K562 (cell line): ENCODE measurements around the gene TBX1. TPM values are rescaled to one million over a fixed set of nuclear protein-coding genes. Genes with fewer than 3 reads are reported as not detected.

Source experiments
- ELK1 ChIP-seq: sonication (generic); formaldehyde crosslinking; IDR thresholded peaks from 2 replicates; pipeline ENCODE4 v1.8.1; 2022; ENCODE audit warnings: missing genetic modification reagents
- FOXM1 ChIP-seq, 2 experiments: fragments of 450-650 bp in 1 of 2; sonication (generic) in 1 of 2; formaldehyde crosslinking in 1 of 2; IDR thresholded peaks; 2 replicates each; pipeline versions ENCODE4 v1.6.1 to v1.9.0; 2017 to 2022; ENCODE audit warnings: low read depth in 2 of 2, mild to moderate bottlenecking in 2 of 2, missing genetic modification reagents in 1 of 2, moderate library complexity in 1 of 2
- FOXP1 ChIP-seq: sonication (generic); formaldehyde crosslinking; IDR thresholded peaks from 2 replicates; pipeline ENCODE4 v1.8.0; 2022; ENCODE audit warnings: mild to moderate bottlenecking, missing genetic modification reagents
- HES1 ChIP-seq: fragments of 450-650 bp; IDR thresholded peaks from 2 replicates; pipeline ENCODE4 v1.6.1; 2016; ENCODE audit warnings: low read depth, mild to moderate bottlenecking, moderate library complexity
- HMG20B ChIP-seq: fragments of 250-450 bp; sonication (Bioruptor Pico); IDR thresholded peaks from 2 replicates; pipeline ENCODE4 v1.5.0; 2021; ENCODE audit warnings: mild to moderate bottlenecking
- NFE2L1 ChIP-seq: fragments of 450-650 bp; IDR thresholded peaks from 2 replicates; pipeline ENCODE4 v1.6.1; 2016; ENCODE audit warnings: missing genetic modification characterization, low read depth, mild to moderate bottlenecking, missing compliant biosample characterization, moderate library complexity, borderline replicate concordance
- STAT6 ChIP-seq: sonication (generic); formaldehyde crosslinking; IDR thresholded peaks from 2 replicates; pipeline ENCODE4 v1.8.1; 2023; ENCODE audit warnings: mild to moderate bottlenecking, missing genetic modification reagents
- TSHZ1 ChIP-seq: fragments of 250-450 bp; sonication (Bioruptor Pico); IDR thresholded peaks from 2 replicates; pipeline ENCODE4 v1.4.0; 2020; ENCODE audit warnings: mild to moderate bottlenecking, moderate library complexity
- ZFP1 ChIP-seq: fragments of 450-650 bp; formaldehyde crosslinking; IDR thresholded peaks from 2 replicates; pipeline ENCODE4 v1.4.0; 2020; ENCODE audit warnings: mild to moderate bottlenecking, mixed read lengths
- ZNF184 ChIP-seq: sonication (generic); formaldehyde crosslinking; IDR thresholded peaks from 2 replicates; pipeline ENCODE4 v1.5.0; 2020; ENCODE audit warnings: missing genetic modification reagents
- ZNF23 ChIP-seq: fragments of 250-450 bp; sonication (Bioruptor Pico); IDR thresholded peaks from 2 replicates; pipeline ENCODE4 v1.4.0; 2020; ENCODE audit warnings: mild to moderate bottlenecking
- polyA plus RNA-seq, 8 experiments: library from polyadenylated mRNA; depleted of rRNA in 4 of 8; stranded (reverse) in 5 of 8; unstranded in 3 of 8; fragments of >200 nt; fragmentation: Nextera tagmentation in 2 of 8; fragmentation: Illumina TruSeq in 1 of 8; extraction: Ambion mirVana in 2 of 8; extraction: Trizol in 1 of 8; gene quantifications; 2 replicates each; pipeline versions ENCODE4 v1.2.1 to v1.2.3, GENCODE V29; 2011 to 2014; ENCODE audit warnings: inconsistent platforms in 1 of 8, missing spikeins in 1 of 8
- total RNA-seq, 7 experiments: library from RNA; depleted of rRNA in 6 of 7; stranded (reverse); fragments of >200 nt in 6 of 7; fragmentation: Illumina TruSeq in 2 of 7; extraction: Trizol in 2 of 7; gene quantifications; 2 replicates each; pipeline versions ENCODE4 v1.2.1 to v1.2.3, GENCODE V29; 2011 to 2021; ENCODE audit warnings: low replicate concordance in 1 of 7

TBX1 gene
- total and polyA plus RNA-seq, 9 of the 15 experiments (the other 6 are each of a cell fraction or from before 2014, with no cell fraction given): 0.07 to 35.0 (median 3.9) TPM

GRCh38 chr22:19760058-19760950, at the start of gene TBX1 (continued):
- TF ChIP-seq STAT6 (CRISPR knock-in tag): no peak
- TF ChIP-seq FOXM1 (IDR thresholded peaks at IDR 0.05; ENCODE audit: low read depth): no peak; the same call in 1 of the 2 replicates
- no peak for TF ChIP-seq FOXM1 (CRISPR knock-in tag; IDR thresholded peaks at IDR 0.05; ENCODE audit: low read depth)
- TF ChIP-seq ZNF184 (CRISPR knock-in tag): no peak
- no peak for TF ChIP-seq NFE2L1 (tag)
- no peak for TF ChIP-seq ZNF23 (CRISPR knock-in tag)
- TF ChIP-seq HMG20B (CRISPR knock-in tag): no peak
- TF ChIP-seq ELK1: no peak
- no peak for TF ChIP-seq ZFP1 (CRISPR knock-in tag)
- TF ChIP-seq HES1: peak; percentile 45; the same call in 1 of the 2 replicates
- TF ChIP-seq FOXP1 (CRISPR knock-in tag): no peak
- TF ChIP-seq TSHZ1 (CRISPR knock-in tag): no peak
